ENCODE measurements around the gene CD274.

- TF ChIP-seq CTCF (IDR thresholded peaks at IDR 0.05), result no peak
- no peak for TF ChIP-seq POLR2A (IDR thresholded peaks at IDR 0.05)
Measured at GRCh38 chr9:5482194-5482593, 31.9 kb downstream of the CD274 start.

All from vagina (tissue), 2 donors.